Astrocyte of the spinal cord (primary cell): ENCODE measurements around the gene PLEK.
A peak's percentile ranks its signal among the peaks of the same experiment; 100 is the strongest.

Source experiments
- DNase-seq: peaks from one replicate; pipeline ENCODE4 v3.0.0; 2011; ENCODE audit warnings: low read depth, low spot score
- H3K4me3 ChIP-seq: 2 replicates; pipeline ENCODE4 v1.5.1; 2011; ENCODE audit warnings: low read depth, mild to moderate bottlenecking, low read length, moderate library complexity
- in situ Hi-C: cut with HindIII; loops from 2 replicates; pipeline ENCODE4 v1.10.0; 2017; ENCODE audit warnings: low sequenced_read_pairs
- TF ChIP-seq, protein P1 (sequence below): IDR thresholded peaks from 2 replicates; pipeline ENCODE4 v1.5.1; 2012; ENCODE audit warnings: low read depth, mild to moderate bottlenecking, low read length, inconsistent platforms

PLEK gene

DNA sequence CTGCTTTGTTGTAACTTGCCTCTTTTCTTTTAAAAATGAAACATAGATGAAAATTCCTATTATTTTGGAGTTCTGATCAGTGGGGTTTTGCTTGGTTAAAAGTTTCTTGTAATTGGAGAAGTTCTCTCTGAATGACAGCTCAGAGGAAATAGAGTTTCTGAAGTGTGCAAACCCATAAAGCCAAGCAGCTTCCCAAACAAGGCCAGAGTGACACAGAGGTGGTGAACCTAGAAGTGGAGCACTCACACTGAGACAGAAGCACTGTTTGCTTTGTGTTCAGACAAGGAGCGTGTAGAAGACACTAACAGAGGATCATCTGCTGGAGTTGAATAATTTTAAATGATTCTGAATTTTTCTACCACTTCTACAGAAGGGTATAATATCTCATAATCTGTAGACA, 52.8 kb downstream of the PLEK start:
- no peak overlapping the region for H3K4me3 ChIP-seq
- no peak for DNase-seq
- TF ChIP-seq, protein P1, sequence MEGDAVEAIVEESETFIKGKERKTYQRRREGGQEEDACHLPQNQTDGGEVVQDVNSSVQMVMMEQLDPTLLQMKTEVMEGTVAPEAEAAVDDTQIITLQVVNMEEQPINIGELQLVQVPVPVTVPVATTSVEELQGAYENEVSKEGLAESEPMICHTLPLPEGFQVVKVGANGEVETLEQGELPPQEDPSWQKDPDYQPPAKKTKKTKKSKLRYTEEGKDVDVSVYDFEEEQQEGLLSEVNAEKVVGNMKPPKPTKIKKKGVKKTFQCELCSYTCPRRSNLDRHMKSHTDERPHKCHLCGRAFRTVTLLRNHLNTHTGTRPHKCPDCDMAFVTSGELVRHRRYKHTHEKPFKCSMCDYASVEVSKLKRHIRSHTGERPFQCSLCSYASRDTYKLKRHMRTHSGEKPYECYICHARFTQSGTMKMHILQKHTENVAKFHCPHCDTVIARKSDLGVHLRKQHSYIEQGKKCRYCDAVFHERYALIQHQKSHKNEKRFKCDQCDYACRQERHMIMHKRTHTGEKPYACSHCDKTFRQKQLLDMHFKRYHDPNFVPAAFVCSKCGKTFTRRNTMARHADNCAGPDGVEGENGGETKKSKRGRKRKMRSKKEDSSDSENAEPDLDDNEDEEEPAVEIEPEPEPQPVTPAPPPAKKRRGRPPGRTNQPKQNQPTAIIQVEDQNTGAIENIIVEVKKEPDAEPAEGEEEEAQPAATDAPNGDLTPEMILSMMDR: no peak
- in situ Hi-C loops: no loop called here

DNA sequence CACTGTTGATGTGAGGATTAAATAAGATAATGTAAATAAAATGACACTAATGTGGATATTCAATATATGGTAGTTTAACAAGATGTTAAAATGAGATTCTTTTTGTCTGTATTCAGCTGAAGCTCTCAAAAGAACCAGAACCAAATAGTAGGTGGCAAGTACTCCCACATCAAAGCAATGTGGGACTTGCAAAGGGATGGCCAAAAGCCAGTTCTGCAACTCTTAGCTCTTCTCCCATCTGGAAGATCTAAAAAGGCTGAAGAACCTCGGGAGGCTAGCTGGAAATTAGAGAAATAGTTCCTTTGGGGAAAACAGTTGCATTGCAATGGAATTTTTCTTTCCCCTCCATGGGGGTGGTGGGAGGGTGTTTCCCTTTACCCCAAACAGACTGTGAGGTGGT, 53.3 kb downstream of the PLEK start:
- in situ Hi-C loops: no loop called here
- TF ChIP-seq, protein P1: no peak
- no peak overlapping the region for H3K4me3 ChIP-seq
- no peak for DNase-seq

DNA sequence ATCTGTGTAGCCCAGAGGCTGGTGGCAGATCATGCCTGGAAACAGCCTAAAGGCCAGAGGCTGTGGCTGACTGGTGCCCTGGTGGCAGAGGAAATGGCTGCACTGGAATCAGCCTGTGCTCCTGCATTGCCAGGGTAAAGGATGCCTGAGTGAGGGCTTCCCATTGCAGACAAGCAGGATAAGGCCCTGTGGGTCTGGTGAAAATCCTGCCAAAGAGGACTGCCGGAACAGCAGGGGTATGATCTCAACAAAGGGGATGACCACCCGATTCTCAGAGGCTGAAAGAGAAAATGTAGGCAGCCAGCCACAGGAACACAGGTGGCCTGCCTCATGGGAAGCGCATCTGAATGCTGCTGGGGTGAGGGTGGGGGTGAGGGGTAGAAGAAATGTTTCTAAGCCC, 53.8 kb downstream of the PLEK start:
- H3K4me3 ChIP-seq: no peak overlapping the region
- no peak for DNase-seq
- TF ChIP-seq, protein P1: no peak
- in situ Hi-C loops: no loop called here

DNA sequence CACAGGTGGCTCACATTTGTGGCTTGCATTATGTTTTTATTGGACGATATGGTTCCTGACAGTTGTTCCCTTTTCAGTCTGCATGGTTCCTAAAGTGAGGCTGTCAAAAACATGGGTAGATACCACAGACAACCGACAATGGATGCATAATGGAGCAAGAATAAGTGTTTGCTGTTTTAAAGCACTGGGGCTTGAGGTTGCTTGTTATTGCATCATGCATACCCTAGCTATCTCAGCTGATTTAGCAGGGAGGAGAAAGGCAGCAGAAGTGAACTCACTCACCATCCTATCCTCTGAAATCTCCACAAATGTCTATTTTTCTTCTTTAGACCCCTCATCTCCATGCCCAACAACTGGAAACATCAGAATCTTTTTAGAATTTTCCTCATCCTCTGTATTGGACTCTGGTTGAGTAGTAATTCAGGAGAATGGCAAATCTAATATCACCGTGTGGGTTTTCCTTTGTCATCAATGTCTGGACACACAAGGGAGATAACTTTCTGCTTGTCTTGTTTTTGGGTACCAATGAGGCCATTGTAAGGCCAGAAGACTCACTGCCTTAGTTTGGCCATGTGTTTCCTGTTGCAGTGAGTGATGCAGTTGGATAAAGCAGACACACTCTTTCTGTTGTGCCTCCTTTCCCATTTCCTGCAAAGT, 55.3 kb downstream of the PLEK start:
- TF ChIP-seq, protein P1: no peak
- in situ Hi-C loops: no loop called here
- DNase-seq: peak; percentile 19
- no peak overlapping the region for H3K4me3 ChIP-seq

DNA sequence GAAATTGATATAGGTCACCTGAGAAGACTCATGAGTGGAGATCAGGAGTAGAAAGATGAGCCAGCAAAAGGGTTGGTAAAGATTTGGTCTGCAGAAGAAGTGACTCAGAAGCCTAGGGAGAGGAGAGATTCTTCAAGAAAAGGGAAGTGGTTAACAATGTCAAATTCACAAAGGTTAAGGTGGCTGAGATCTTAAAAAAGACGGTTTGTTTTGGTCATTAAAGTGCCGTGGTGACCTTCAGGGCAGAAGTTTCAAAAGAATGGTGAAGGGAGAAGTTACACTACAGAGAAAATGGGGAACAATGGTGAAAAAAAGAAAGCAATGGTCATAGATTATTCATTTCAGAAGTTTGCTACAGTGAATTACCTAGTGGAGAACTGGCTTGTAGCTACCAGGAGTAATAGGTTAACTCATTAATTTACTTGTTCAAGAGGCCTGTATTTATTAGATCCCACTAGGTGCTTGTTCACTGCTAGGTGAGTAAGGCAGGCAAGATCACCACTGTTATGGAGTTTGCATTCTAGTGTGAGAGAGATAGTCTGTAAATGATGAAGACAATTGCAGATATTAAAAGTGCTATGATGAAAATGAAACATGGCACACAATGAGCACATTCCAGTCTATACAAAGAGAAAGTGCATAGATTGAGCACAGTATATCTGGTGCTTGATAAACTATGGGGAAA, 59.0 kb downstream of the PLEK start:
- TF ChIP-seq, protein P1: no peak
- H3K4me3 ChIP-seq: no peak overlapping the region
- in situ Hi-C loops: no loop called here
- DNase-seq: no peak

DNA sequence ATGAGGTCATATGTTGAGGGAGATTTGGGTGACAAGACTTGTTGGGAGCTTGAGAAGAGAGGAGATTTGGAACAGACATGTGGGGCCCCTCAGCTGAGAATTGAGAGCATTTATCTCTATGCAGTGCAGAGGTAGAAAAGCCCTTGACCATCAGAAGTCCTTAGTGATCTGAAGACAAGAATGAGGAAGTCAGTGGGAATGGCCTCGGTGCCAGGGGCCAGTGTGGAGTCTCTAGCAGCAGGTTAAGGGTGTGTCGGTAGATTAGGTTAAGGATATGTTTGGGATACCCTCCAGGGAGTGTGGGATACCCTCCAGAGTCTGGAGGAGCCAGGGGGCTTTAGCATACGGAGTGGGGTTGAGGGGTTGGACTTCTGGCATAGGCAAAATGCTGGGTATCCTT, 60.4 kb downstream of the PLEK start:
- in situ Hi-C loops: no loop called here
- no peak overlapping the region for H3K4me3 ChIP-seq
- TF ChIP-seq, protein P1: no peak
- DNase-seq: no peak
